Thyroid gland (tissue), 4 donors: ENCODE results near the gene OVOL2.

Experiments used
- POLR2A ChIP-seq, 2 donors: fragments of 450-650 bp; IDR thresholded peaks; one replicate each; pipeline ENCODE4 v1.6.1; 2017; ENCODE audit warnings: antibody characterized with exemption in 2 of 2, mild to moderate bottlenecking in 2 of 2, moderate library complexity in 1 of 2
- TF ChIP-seq, protein P1 (sequence below), 6 experiments: fragments of 200-600 bp in 3 of 6; fragments of 450-650 bp in 3 of 6; sonication (generic) in 3 of 6; IDR thresholded peaks; one replicate each; pipeline ENCODE4 v1.5.1; 2016 to 2019; ENCODE audit warnings: antibody characterized with exemption in 6 of 6, mild to moderate bottlenecking in 2 of 6, inconsistent platforms in 1 of 6, moderate library complexity in 1 of 6

GRCh38 chr20:18072532-18072931, 14.8 kb upstream of the OVOL2 start:
- no peak for TF ChIP-seq POLR2A (IDR thresholded peaks at IDR 0.05)
- TF ChIP-seq, protein P1, sequence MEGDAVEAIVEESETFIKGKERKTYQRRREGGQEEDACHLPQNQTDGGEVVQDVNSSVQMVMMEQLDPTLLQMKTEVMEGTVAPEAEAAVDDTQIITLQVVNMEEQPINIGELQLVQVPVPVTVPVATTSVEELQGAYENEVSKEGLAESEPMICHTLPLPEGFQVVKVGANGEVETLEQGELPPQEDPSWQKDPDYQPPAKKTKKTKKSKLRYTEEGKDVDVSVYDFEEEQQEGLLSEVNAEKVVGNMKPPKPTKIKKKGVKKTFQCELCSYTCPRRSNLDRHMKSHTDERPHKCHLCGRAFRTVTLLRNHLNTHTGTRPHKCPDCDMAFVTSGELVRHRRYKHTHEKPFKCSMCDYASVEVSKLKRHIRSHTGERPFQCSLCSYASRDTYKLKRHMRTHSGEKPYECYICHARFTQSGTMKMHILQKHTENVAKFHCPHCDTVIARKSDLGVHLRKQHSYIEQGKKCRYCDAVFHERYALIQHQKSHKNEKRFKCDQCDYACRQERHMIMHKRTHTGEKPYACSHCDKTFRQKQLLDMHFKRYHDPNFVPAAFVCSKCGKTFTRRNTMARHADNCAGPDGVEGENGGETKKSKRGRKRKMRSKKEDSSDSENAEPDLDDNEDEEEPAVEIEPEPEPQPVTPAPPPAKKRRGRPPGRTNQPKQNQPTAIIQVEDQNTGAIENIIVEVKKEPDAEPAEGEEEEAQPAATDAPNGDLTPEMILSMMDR (IDR thresholded peaks at IDR 0.05) = no peak
